ENCODE data around the gene DGKH. TPM values are rescaled to one million over a fixed set of nuclear protein-coding genes. Genes with fewer than 3 reads are reported as not detected.

DGKH gene
- total RNA-seq, 1 donor from 2014 or later, result 16.0 TPM

GRCh38 chr13:42181381-42181953, 133.0 kb downstream of the DGKH start:
- Histone ChIP-seq H3K36me3 (peaks cover 6 to 20% of the 10 kb centered on the region in 2 donors), H3K27me3 (no peaks in the 10 kb centered on the region), H3K9me3 (no peaks in the 10 kb centered on the region), H3K27ac (no peak overlapping the region), H3K4me3 (no peak overlapping the region), H3K4me1 (no peaks in the 10 kb centered on the region)
- no peak for DNase-seq (ENCODE audit: low spot score in 2 of 2)
- intact Hi-C loops (cut with DNase I), result no loop called here
- no peak for TF ChIP-seq CTCF (IDR thresholded peaks at IDR 0.05)

- Histone ChIP-seq H3K4me1 (no peaks in the 10 kb centered on the region), H3K4me3 (no peak overlapping the region), H3K9me3 (no peaks in the 10 kb centered on the region), H3K36me3 (peaks cover 19 to 52% of the 10 kb centered on the region in 2 donors), H3K27me3 (no peaks in the 10 kb centered on the region), H3K27ac (no peak overlapping the region)
- no peak for DNase-seq (ENCODE audit: low spot score in 2 of 2)
- TF ChIP-seq CTCF (IDR thresholded peaks at IDR 0.05), result no peak
- intact Hi-C loops (cut with DNase I), result no loop called here
Measured at GRCh38 chr13:42189061-42189460, 140.6 kb downstream of the DGKH start.

GRCh38 chr13:42190529-42190928, 142.1 kb downstream of the DGKH start:
- intact Hi-C loops (cut with DNase I), result no loop called here
- peaks cover 27 to 64% of the 10 kb centered on the region in 2 donors for H3K36me3 ChIP-seq
- DNase-seq (ENCODE audit: low spot score in 2 of 2), result no peak
- H3K27me3 ChIP-seq, result no peaks in the 10 kb centered on the region
- no peaks in the 10 kb centered on the region for H3K9me3 ChIP-seq
- H3K27ac ChIP-seq, result no peak overlapping the region
- no peak for TF ChIP-seq CTCF (IDR thresholded peaks at IDR 0.05)
- no peak overlapping the region for H3K4me3 ChIP-seq
- H3K4me1 ChIP-seq, result no peaks in the 10 kb centered on the region

- Histone ChIP-seq H3K36me3 (peaks cover 21 to 59% of the 10 kb centered on the region in 2 donors), H3K4me3 (no peak overlapping the region), H3K27ac (no peak overlapping the region), H3K4me1 (no peaks in the 10 kb centered on the region), H3K9me3 (no peaks in the 10 kb centered on the region), H3K27me3 (no peaks in the 10 kb centered on the region)
- no peak for DNase-seq (ENCODE audit: low spot score in 2 of 2)
- no peak for TF ChIP-seq CTCF (IDR thresholded peaks at IDR 0.05)
- intact Hi-C loops (cut with DNase I), result no loop called here
Measured at GRCh38 chr13:42211704-42212464, 163.4 kb downstream of the DGKH start.

GRCh38 chr13:42214446-42214845, 166.0 kb downstream of the DGKH start:
- intact Hi-C loops (cut with DNase I), result no loop called here

More at GRCh38 chr13:42214446-42214845, 166.0 kb downstream of the DGKH start:
- Histone ChIP-seq H3K27ac (no peak overlapping the region), H3K4me3 (no peak overlapping the region), H3K9me3 (no peaks in the 10 kb centered on the region), H3K4me1 (no peaks in the 10 kb centered on the region), H3K36me3 (peaks cover 18 to 52% of the 10 kb centered on the region in 2 donors), H3K27me3 (no peaks in the 10 kb centered on the region)
- no peak for TF ChIP-seq CTCF (IDR thresholded peaks at IDR 0.05)
- no peak for DNase-seq (ENCODE audit: low spot score in 2 of 2)

All from ascending aorta (tissue), 2 donors.